Adipose tissue (tissue), 3 donors: Measurements from ENCODE around the gene ROMO1. TPM values are rescaled to one million over a fixed set of nuclear protein-coding genes. Genes with fewer than 3 reads are reported as not detected.
"Not testable (repeated sequence)": the region's sequence is repeated elsewhere in the genome, so short reads cannot be mapped to it uniquely, and the experiment has no call there.

Experiments
- H3K27ac ChIP-seq: one replicate; pipeline ENCODE4 v1.5.1; 2013; ENCODE audit warnings: low read depth, low read length
- WGBS, 3 donors: extraction: QIAGEN DNeasy Blood & Tissue Kit; methylation state at CpG; one replicate each; pipeline ENCODE4 v1.1.7; 2013; 5-methylcytosine and 5-hydroxymethylcytosine counted together
- polyA plus RNA-seq, 3 donors: library from polyadenylated mRNA; stranded (reverse); fragments of 200-250 nt; gene quantifications; one replicate each; pipeline ENCODE4 v1.2.3, GENCODE V29; 2013
- donor health status: healthy with polysubstance abuse.
- donor health status: Bipolar disorder and iron deficiency.
- donor health status: healthy.

ROMO1 gene
- polyA plus RNA-seq, 3 donors, result 211 to 389 (median 355) TPM

DNA sequence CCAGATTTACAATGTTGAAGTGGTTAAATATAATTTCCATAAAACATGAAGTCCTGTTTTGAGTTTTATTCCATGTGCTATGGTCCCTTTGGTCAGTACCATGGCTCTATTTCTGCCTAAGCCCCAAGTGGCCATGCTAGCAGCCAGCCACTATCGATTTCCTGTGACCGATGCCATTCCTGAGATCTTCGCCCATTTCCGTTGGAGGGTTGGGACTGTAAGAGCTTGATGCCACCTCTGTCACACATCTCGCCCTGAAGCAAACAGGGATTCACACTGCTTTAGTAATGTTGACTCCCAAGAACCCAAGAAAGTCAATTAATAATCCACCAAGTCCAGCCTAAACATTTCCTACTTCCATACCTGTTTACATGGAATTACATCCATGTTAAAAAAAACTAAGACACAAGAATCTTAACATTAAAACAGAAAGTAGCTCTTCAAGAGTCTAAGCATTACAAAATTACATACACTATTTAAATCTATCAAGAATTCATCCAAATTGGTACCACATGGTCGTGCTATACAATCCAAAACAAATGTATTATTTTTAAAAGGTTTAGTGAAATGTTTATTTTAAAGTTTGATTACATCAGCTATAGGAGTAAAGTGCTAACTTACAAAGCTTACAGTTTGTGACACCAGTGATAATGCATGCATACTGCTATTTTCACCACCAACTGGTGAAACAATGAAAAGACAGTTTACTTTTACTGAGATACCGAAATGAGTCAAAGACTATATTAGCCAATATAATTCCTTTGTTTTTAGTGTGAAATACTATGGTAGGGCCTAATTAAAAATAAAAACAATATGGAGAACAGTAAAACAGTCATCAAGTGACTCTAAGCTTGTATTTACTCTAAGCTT, 40.3 kb downstream of the ROMO1 start:
- H3K27ac ChIP-seq, result no peak overlapping the region
- 34 to 50% (median 47%) methylated on average over 7 of the region's 7 CpGs for WGBS, 3 donors

DNA sequence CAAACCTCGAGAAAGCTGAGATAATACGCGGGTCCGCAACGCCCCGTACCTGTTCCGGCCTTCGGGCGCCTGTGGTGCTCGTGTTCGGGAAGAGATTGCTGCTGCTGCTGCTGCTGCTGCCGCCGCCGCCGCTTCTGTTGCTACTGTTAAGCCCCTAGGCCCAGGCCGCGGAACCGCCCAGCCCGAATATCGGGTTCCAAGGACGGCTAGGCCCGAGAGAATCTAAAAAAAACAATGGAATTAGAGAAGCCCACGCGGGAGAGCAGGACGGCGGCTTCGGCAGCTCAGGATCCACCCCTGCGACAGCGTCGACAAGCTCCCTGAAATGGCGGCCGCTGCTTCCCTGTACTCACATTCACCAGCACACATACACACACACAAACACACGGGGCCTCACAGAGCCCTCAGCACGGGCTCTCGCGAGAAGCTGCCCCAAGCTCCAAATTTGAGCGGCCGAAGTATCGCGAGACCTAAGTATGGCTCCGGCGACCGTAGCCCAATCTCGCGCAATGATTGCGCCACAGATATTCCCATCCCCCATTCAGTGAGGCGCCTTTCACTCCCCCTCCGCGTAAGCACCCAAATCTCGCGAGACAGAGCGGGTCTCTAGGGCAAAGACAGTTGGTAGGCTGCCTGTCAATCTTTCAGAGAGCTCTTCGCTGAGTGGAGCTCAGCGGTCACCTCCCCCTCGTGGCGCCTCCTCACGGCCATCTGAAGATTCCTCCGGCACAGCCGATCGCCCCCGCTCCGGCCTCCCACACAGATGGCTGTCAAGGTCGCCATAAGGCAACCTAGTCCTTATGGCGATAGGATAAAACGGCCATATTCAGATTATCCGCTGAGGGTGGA, 42.9 kb downstream of the ROMO1 start, which contains the start of gene RBM39:
Gene RBM39 (minus strand): TSS at position 369 of the 849 bp plus-strand sequence. CDS start 1,386 bp downstream, outside the sequence.
- WGBS, 3 donors, result 0 to 1% (median 0%) methylated on average over 66 of the region's 66 CpGs
- peak within 1 kb of the TSS; percentile 99 for H3K27ac ChIP-seq

DNA sequence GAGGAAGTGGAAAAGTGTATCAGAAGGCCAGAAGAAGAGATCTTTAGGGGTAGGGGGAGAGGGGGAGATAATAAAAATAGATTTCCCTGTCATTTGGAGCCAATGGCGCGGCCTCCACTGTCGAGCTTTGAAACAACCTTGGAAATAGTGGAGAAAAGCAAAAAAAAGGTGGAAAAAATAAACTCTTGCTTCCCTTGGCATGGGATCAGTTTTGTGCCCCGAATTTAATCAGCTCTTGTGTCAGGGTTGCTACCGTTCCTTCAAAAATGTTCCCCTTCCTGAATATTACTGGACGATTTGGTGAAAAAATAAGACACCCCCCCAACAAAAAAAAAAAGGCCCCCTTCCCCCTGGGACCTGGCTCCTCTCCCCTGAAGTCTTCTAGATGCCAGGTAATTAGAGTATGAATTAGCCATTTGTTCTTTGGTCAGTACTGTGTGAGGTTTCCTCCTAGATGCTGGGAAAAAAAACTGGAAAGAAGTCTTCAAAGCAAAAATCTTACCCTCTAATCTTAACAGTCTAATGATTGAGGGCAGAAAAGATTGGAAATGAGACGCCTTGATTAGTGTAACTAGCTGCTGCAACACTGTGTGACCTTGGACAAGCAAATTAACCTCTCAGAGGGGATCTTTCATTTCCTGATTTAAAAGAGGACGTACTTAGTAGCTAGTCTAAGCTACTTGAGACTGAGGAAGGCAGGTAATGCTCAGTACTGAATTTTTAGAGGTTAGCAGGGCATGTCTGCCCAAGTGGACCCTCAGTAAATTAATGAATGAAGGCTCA, 43.7 kb downstream of the ROMO1 start:
- H3K27ac ChIP-seq, result peak overlapping the region; percentile 53
- 1% methylated on average over 8 of the region's 8 CpGs for WGBS, 3 donors

DNA sequence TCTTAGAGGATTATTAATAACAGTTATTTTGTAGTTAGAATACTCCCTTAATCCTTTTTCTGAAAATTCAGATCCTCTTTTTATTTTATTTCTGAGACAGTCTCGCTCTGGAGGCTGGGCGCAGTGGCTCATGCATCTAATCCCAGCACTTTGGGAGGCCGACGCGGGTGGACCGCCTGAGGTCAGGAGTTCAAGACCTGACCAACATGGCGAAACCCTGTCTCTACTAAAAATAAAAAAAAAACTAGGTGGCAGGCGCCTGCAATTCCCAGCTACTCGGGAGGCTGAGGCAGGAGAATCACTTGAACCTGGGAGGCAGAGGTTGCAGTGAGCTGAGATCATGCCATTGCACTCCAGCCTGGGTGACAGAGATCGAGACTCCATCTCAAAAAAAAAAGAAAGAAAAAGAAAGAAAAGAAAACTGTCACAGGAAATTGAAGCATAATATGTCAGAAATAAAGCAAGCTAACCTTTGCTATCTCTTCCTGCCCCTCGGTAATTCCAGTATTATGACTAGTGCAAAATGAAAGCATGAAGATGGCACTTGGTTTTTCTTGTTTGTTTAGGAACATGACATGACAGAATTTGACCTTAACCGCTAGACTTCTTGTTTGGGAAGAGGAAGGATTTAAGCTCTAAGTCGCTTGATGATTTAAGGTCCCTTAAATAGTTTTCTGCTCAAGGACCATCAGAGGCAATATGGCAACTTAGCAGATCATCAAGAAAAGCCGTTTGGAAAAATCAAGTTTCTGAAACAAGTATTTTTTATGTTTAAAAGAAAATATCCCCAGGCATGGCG, 44.7 kb downstream of the ROMO1 start:
- 51 to 84% (median 56%) methylated on average over 15 of the region's 15 CpGs for WGBS, 3 donors
- H3K27ac ChIP-seq, result peak overlapping the region; percentile 67

DNA sequence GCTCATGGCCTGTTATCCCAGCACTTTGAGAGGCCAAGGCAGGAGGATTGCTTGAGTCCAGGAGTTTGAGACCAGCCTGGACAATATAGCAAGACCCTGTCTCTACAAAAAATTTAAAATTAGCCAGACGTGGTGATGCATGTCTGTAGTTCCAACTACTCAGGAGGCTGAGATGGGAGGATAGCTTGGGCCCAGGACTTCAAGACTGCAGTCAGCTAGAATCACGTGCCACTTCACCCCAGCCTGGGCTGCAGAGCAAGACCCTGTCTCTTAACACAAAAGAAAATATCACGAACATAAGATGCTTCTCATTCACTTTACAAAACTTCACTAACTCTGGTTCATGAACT, 45.3 kb downstream of the ROMO1 start:
- H3K27ac ChIP-seq, result not testable (repeated sequence)
- 88 to 92% (median 90%) methylated on average over 3 of the region's 3 CpGs for WGBS, 3 donors

Other genes starting within 250 kb of the ROMO1 start
- gene CEP250, start 243.8 kb upstream of the ROMO1 start, polyA plus RNA-seq, result 1 to 10 TPM; 3.6 to 7.1 (median 5.1) TPM
- not detected for gene C20orf173, start 169.8 kb upstream of the ROMO1 start, polyA plus RNA-seq
- gene ERGIC3, start 157.3 kb upstream of the ROMO1 start, polyA plus RNA-seq, result 100 to 1,000 TPM; 144 to 189 (median 163) TPM
- gene SPAG4, start 83.6 kb upstream of the ROMO1 start, polyA plus RNA-seq, result 10 to 100 TPM in 1 of 3 donors, 1 to 10 TPM in 2; 2.8 to 45.5 (median 3.2) TPM
- 100 to 1,000 TPM in 2 of 3 donors, 10 to 100 TPM in 1; 79.7 to 146 (median 105) TPM for gene CPNE1, start 34.5 kb upstream of the ROMO1 start, polyA plus RNA-seq
- 10 to 100 TPM in 2 of 3 donors, 1 to 10 TPM in 1; 6.4 to 19.5 (median 17.8) TPM for gene RBM12, start 34.5 kb upstream of the ROMO1 start, polyA plus RNA-seq
- gene NFS1, start 53 bp upstream of the ROMO1 start, polyA plus RNA-seq, result 10 to 100 TPM; 16.9 to 34.6 (median 17.6) TPM
- 100 to 1,000 TPM; 107 to 170 (median 150) TPM for gene RBM39, start 42.9 kb downstream of the ROMO1 start, polyA plus RNA-seq
- 10 to 100 TPM in 2 of 3 donors, 1 to 10 TPM in 1; 5.9 to 26.5 (median 16.0) TPM for gene PHF20, start 72.6 kb downstream of the ROMO1 start, polyA plus RNA-seq